ENCODE results near the gene MYO1C. TPM values are rescaled to one million over a fixed set of nuclear protein-coding genes. Genes with fewer than 3 reads are reported as not detected.
A peak's percentile ranks its signal among the peaks of the same experiment; 100 is the strongest.

Gene MYO1C
- 100 to 1,000 TPM in 3 of 5 donors, 10 to 100 TPM in 2; 74.2 to 158 (median 107) TPM for total RNA-seq
- polyA plus RNA-seq = 10 to 100 TPM; 45.2 to 61.3 (median 54.4) TPM
- long read RNA-seq, donor 1, full-length matches to known transcripts = 2 of 2 reads
- long read RNA-seq, donor 1, partial matches to known transcripts = 0 of 2 reads
- long read RNA-seq, donor 1, other reads (novel, unspliced or antisense) = 0 of 2 reads
- long read RNA-seq, donor 2, full-length matches to known transcripts = 9 of 9 reads
- long read RNA-seq, donor 2, partial matches to known transcripts = 0 of 9 reads
- long read RNA-seq, donor 2, other reads (novel, unspliced or antisense) = 0 of 9 reads
- long read RNA-seq, donor 3, full-length matches to known transcripts = 3 of 3 reads
- long read RNA-seq, donor 3, partial matches to known transcripts = 0 of 3 reads
- long read RNA-seq, donor 3, other reads (novel, unspliced or antisense) = 0 of 3 reads
- long read RNA-seq, donor 4 = 0 reads
- long read RNA-seq, donor 5, full-length matches to known transcripts = 4 of 4 reads
- long read RNA-seq, donor 5, partial matches to known transcripts = 0 of 4 reads
- long read RNA-seq, donor 5, other reads (novel, unspliced or antisense) = 0 of 4 reads
- long read RNA-seq, donor 6, full-length matches to known transcripts = 15 of 15 reads
- long read RNA-seq, donor 6, partial matches to known transcripts = 0 of 15 reads
- long read RNA-seq, donor 6, other reads (novel, unspliced or antisense) = 0 of 15 reads
- long read RNA-seq, donor 7, full-length matches to known transcripts = 11 of 11 reads
- long read RNA-seq, donor 7, partial matches to known transcripts = 0 of 11 reads
- long read RNA-seq, donor 7, other reads (novel, unspliced or antisense) = 0 of 11 reads
- long read RNA-seq, donor 8, full-length matches to known transcripts = 11 of 11 reads
- long read RNA-seq, donor 8, partial matches to known transcripts = 0 of 11 reads
- long read RNA-seq, donor 8, other reads (novel, unspliced or antisense) = 0 of 11 reads
- long read RNA-seq, donor 9, partial matches to known transcripts = 17 of 17 reads
- long read RNA-seq, donor 9, other reads (novel, unspliced or antisense) = 0 of 17 reads
- long read RNA-seq, donor 10, full-length matches to known transcripts = 3 of 3 reads
- long read RNA-seq, donor 10, partial matches to known transcripts = 0 of 3 reads
- long read RNA-seq, donor 10, other reads (novel, unspliced or antisense) = 0 of 3 reads

GRCh38 chr17:1492249-1493206 is at the start of gene MYO1C:
Gene MYO1C (minus strand): TSS chr17:1492686. CDS start chr17:1492487, 199 bp downstream.
- H3K4me3 ChIP-seq = peak within 1 kb of the TSS; percentile 69 to 80 (median 71)
- peak in 1 of 2 donors; percentile 57 for DNase-seq
- H3K4me1 ChIP-seq = peaks cover 46 to 79% (median 73%) of the 10 kb centered on the region in 4 donors
- H3K36me3 ChIP-seq = peaks cover 17 to 32% (median 31%) of the 10 kb centered on the region in 4 donors
- intact Hi-C loops (cut with DNase I; ENCODE audit: low total_unique reads) = no loop called here
- 46 to 68% (median 61%) methylated on average over 26 to 35 of the region's 35 CpGs for WGBS, 5 donors
- peak within 1 kb of the TSS; percentile 89 to 98 (median 90) for H3K27ac ChIP-seq
- H3K9me3 ChIP-seq = no peaks in the 10 kb centered on the region
- no peaks in the 10 kb centered on the region for H3K27me3 ChIP-seq
- TF ChIP-seq POLR2AphosphoS5 (IDR thresholded peaks at IDR 0.05) = peak in 1 of 3 donors; percentile 24
- no peak for TF ChIP-seq POLR2A (IDR thresholded peaks at IDR 0.05)

- peaks cover 49 to 100% (median 98%) of the 10 kb centered on the region in 4 donors for H3K36me3 ChIP-seq
- no peak for TF ChIP-seq EP300 (IDR thresholded peaks at IDR 0.05)
- TF ChIP-seq POLR2A (IDR thresholded peaks at IDR 0.05) = no peak
- TF ChIP-seq POLR2AphosphoS5 (IDR thresholded peaks at IDR 0.05) = no peak
- TF ChIP-seq CTCF (IDR thresholded peaks at IDR 0.05) = no peak
- no peaks in the 10 kb centered on the region for H3K27me3 ChIP-seq
- no peak for DNase-seq
- H3K4me1 ChIP-seq = no peaks in the 10 kb centered on the region
- 90 to 99% (median 96%) methylated on average over 4 of the region's 4 CpGs for WGBS, 5 donors
- H3K27ac ChIP-seq = no peak overlapping the region
- H3K9me3 ChIP-seq = no peaks in the 10 kb centered on the region
- H3K4me3 ChIP-seq = no peak overlapping the region
- intact Hi-C loops (cut with DNase I; ENCODE audit: low total_unique reads) = no loop called here
These were observed 49.0 kb upstream of the MYO1C start for GRCh38 chr17:1541367-1541904.

- no peak for DNase-seq
- H3K4me1 ChIP-seq = no peaks in the 10 kb centered on the region
- no peak overlapping the region for H3K4me3 ChIP-seq
- no peak for TF ChIP-seq POLR2AphosphoS5 (IDR thresholded peaks at IDR 0.05)
- no peak for TF ChIP-seq CTCF (IDR thresholded peaks at IDR 0.05)
- TF ChIP-seq EP300 (IDR thresholded peaks at IDR 0.05) = no peak
- no peak for TF ChIP-seq POLR2A (IDR thresholded peaks at IDR 0.05)
- intact Hi-C loops (cut with DNase I; ENCODE audit: low total_unique reads) = no loop called here
- no peaks in the 10 kb centered on the region for H3K27me3 ChIP-seq
- peaks cover 51 to 100% (median 99%) of the 10 kb centered on the region in 4 donors for H3K36me3 ChIP-seq
- 87 to 95% (median 94%) methylated on average over 15 of the region's 15 CpGs for WGBS, 5 donors
- H3K27ac ChIP-seq = no peak overlapping the region
- H3K9me3 ChIP-seq = no peaks in the 10 kb centered on the region
These were observed 47.3 kb upstream of the MYO1C start for GRCh38 chr17:1539811-1540210.

- Histone ChIP-seq H3K27ac (no peak overlapping the region), H3K4me1 (no peaks in the 10 kb centered on the region), H3K36me3 (peaks cover 58 to 100% (median 99%) of the 10 kb centered on the region in 4 donors), H3K27me3 (no peaks in the 10 kb centered on the region), H3K4me3 (no peak overlapping the region), H3K9me3 (no peaks in the 10 kb centered on the region)
- TF ChIP-seq POLR2AphosphoS5 (IDR thresholded peaks at IDR 0.05) (no peak), CTCF (IDR thresholded peaks at IDR 0.05) (no peak), POLR2A (IDR thresholded peaks at IDR 0.05) (no peak), EP300 (IDR thresholded peaks at IDR 0.05) (no peak)
- 77 to 85% (median 83%) methylated on average over 4 of the region's 4 CpGs for WGBS, 5 donors
- intact Hi-C loops (cut with DNase I; ENCODE audit: low total_unique reads) = no loop called here
- DNase-seq = no peak
These were observed 43.3 kb upstream of the MYO1C start for GRCh38 chr17:1535737-1536136.
